Measurements from ENCODE around the gene GINS1.

GRCh38 chr20:25408890-25409289, 1.4 kb downstream of the GINS1 start:
- no peak for TF ChIP-seq CTCF (IDR thresholded peaks at IDR 0.05; ENCODE audit: low read length)
- no peak for TF ChIP-seq EZH2 (IDR thresholded peaks at IDR 0.05; ENCODE audit: borderline replicate concordance, low read length)
